Measurements from ENCODE around the gene TLDC2.

GRCh38 chr20:36859282-36859555 lies 16.7 kb upstream of the TLDC2 start:
- TF ChIP-seq CTCF (IDR thresholded peaks at IDR 0.05) (no peak), ZFX (IDR thresholded peaks at IDR 0.05; ENCODE audit: borderline replicate concordance) (no peak)
